PC-3 (cell line): ENCODE measurements around the gene OVCH2. TPM values are rescaled to one million over a fixed set of nuclear protein-coding genes. Genes with fewer than 3 reads are reported as not detected.
"Not testable (repeated sequence)": the region's sequence is repeated elsewhere in the genome, so short reads cannot be mapped to it uniquely, and the experiment has no call there.

Experiments
- ATAC-seq: fragments of 200-7000 bp; cut with Tn5 transposase; 2 replicates; pipeline ENCODE4 v1.9.1; 2020; ENCODE audit warnings: mild to moderate bottlenecking, moderate library complexity
- Bru-seq: library from RNA; stranded (reverse); fragments of 400-500 nt; gene quantifications from one replicate; lab custom pipeline; 2021; lab: Mats Ljungman, UMichigan
- BruChase-seq, 2 experiments: library from RNA; stranded (reverse); fragments of 400-500 nt; gene quantifications; one replicate each; lab custom pipeline; 2021; lab: Mats Ljungman, UMichigan
- BruUV-seq: library from RNA; stranded (reverse); fragments of 400-500 nt; replicated peaks from 2 replicates; lab custom pipeline; 2021; lab: Mats Ljungman, UMichigan
- CTCF ChIA-PET: fragments of 300-600 bp; sonication (Branson Sonifier 250); formaldehyde crosslinking; loops from one replicate; lab custom pipeline; 2022; ENCODE audit warnings: antibody characterized with exemption; lab: Charles Lee
- POLR2A ChIA-PET: fragments of 300-600 bp; sonication (Branson Sonifier 250); formaldehyde crosslinking; loops from one replicate; lab custom pipeline; 2022; ENCODE audit warnings: antibody characterized with exemption; ENCODE audit not compliant: unreplicated experiment; lab: Charles Lee
- DNase-seq: peaks from one replicate; pipeline ENCODE4 v3.0.0-alpha.2; 2015
- H2AFZ ChIP-seq: fragments of 300-600 bp; sonication (generic); 2 replicates; pipeline ENCODE4 v1.6.0; 2016; ENCODE audit warnings: antibody characterized with exemption, low read length
- H3F3A ChIP-seq: fragments of 300-600 bp; sonication (generic); one replicate; pipeline ENCODE4 v1.6.0; 2017; ENCODE audit warnings: antibody characterized with exemption, low read length, control low read depth, mild to moderate bottlenecking; ENCODE audit not compliant: unreplicated experiment
- H3K27ac ChIP-seq: fragments of 300-600 bp; sonication (generic); 2 replicates; pipeline ENCODE4 v1.5.1; 2016; ENCODE audit warnings: mild to moderate bottlenecking, low read length
- H3K27me3 ChIP-seq: fragments of 300-600 bp; sonication (generic); 2 replicates; pipeline ENCODE4 v1.6.1; 2016; ENCODE audit warnings: low read length, mixed read lengths
- H3K36me3 ChIP-seq: fragments of 300-600 bp; sonication (generic); 2 replicates; pipeline ENCODE4 v1.6.1; 2016; ENCODE audit warnings: low read depth, mixed run types, low read length, mixed read lengths
- H3K4me1 ChIP-seq: fragments of 300-600 bp; sonication (generic); 2 replicates; pipeline ENCODE4 v1.5.1; 2016; ENCODE audit warnings: low read length; ENCODE audit not compliant: insufficient read depth
- H3K4me2 ChIP-seq: fragments of 300-600 bp; sonication (generic); 2 replicates; pipeline ENCODE4 v1.6.0; 2016; ENCODE audit warnings: low read length
- H3K4me3 ChIP-seq: fragments of 300-600 bp; sonication (generic); 2 replicates; pipeline ENCODE4 v1.5.1; 2016; ENCODE audit warnings: mild to moderate bottlenecking, low read length, mixed read lengths
- H3K79me2 ChIP-seq: fragments of 300-600 bp; sonication (generic); 2 replicates; pipeline ENCODE4 v1.6.1; 2017; ENCODE audit warnings: low read length, mixed read lengths
- H3K9ac ChIP-seq: fragments of 300-600 bp; sonication (generic); 2 replicates; pipeline ENCODE4 v1.6.0; 2016; ENCODE audit warnings: mild to moderate bottlenecking, low read length
- H3K9me2 ChIP-seq: fragments of 300-600 bp; sonication (generic); replicated peaks from 2 replicates; pipeline ENCODE4 v1.6.1; 2016; ENCODE audit warnings: mixed run types, low read length, mixed read lengths
- H3K9me3 ChIP-seq: fragments of 300-600 bp; sonication (generic); 2 replicates; pipeline ENCODE4 v1.6.1; 2016; ENCODE audit warnings: low read length, mixed read lengths
- H4K20me1 ChIP-seq: fragments of 300-600 bp; sonication (generic); 2 replicates; pipeline ENCODE4 v1.6.1; 2016; ENCODE audit warnings: low read length, mixed read lengths
- EZH2 ChIP-seq: fragments of 300-600 bp; sonication (generic); IDR thresholded peaks from one replicate; pipeline ENCODE4 v1.6.1; 2017; ENCODE audit warnings: antibody characterized with exemption, mild to moderate bottlenecking, low read length; ENCODE audit not compliant: unreplicated experiment
- EZH2phosphoT487 ChIP-seq: fragments of 300-600 bp; sonication (generic); IDR thresholded peaks from 2 replicates; pipeline ENCODE4 v1.6.1; 2018; ENCODE audit warnings: mild to moderate bottlenecking, antibody characterized with exemption, low read length, borderline replicate concordance
- intact Hi-C: fragments of 100-400 bp; cut with micrococcal nuclease; formaldehyde crosslinking; loops from 2 replicates; pipeline ENCODE4 v1.9.0; 2023
- long read RNA-seq: library from polyadenylated mRNA; unstranded; transcript quantifications from one replicate; pipeline ENCODE4 v2.0.0, GENCODE V29; 2021; ENCODE audit not compliant: unreplicated experiment
- total RNA-seq: library from RNA; depleted of rRNA; stranded (reverse); fragments of >200 nt; gene quantifications from 2 replicates; pipeline ENCODE4 v1.2.3, GENCODE V29; 2014; rRNA removed
- TF ChIP-seq, protein P1 (sequence below): fragments of 300-600 bp; sonication (generic); conservative IDR thresholded peaks from 2 replicates; pipeline ENCODE4 v1.5.1; 2017; ENCODE audit warnings: antibody characterized with exemption, low read depth, mild to moderate bottlenecking, low read length

OVCH2 gene, protein sequence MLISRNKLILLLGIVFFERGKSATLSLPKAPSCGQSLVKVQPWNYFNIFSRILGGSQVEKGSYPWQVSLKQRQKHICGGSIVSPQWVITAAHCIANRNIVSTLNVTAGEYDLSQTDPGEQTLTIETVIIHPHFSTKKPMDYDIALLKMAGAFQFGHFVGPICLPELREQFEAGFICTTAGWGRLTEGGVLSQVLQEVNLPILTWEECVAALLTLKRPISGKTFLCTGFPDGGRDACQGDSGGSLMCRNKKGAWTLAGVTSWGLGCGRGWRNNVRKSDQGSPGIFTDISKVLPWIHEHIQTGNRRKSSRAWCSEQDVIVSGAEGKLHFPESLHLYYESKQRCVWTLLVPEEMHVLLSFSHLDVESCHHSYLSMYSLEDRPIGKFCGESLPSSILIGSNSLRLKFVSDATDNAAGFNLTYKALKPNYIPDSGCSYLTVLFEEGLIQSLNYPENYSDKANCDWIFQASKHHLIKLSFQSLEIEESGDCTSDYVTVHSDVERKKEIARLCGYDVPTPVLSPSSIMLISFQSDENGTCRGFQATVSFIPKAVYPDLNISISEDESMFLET
- total RNA-seq (not detected in 2 replicates), Bru-seq, nascent RNA (percentile 24 among the genes with signal in this experiment), BruChase-seq, experiment 1, labeled RNA remaining after a 6-hour chase (percentile 34 among the genes with signal in this experiment), BruChase-seq, experiment 2, labeled RNA remaining after a 2-hour chase (percentile 41 among the genes with signal in this experiment)
- long read RNA-seq, result 0 reads

DNA sequence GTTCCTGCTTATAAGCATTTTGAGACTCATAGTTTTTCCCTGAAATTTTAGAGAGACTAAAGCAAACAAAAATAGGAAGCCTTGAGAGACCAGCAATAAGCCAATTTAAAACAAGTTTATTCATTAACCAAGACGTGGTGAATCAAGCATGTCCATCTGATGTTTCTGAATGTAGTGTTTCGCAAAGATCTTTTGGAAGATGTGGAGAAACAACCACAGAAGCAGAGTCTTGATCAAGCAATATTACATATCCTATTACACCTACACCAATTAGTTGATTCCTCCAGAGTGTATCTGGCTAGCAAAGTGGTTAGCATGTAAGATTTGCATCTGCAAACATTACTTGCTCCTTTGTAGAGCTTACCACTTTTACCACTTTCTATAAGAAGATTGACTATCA is at the start of gene OVCH2:
Gene OVCH2, minus strand, starts transcription at position 101 of the 400 bp plus-strand sequence. Its CDS starts 83 bp downstream, at position 18.
- intact Hi-C loops, result no loop called here
- Histone ChIP-seq H3K36me3 (no peaks in the 10 kb centered on the region), H3K4me3 (no peak within 1 kb of the TSS), H3K9me2 (no peaks in the 10 kb centered on the region), H3K27me3 (peaks cover 58% of the 10 kb centered on the region), H3K9ac (no peak within 1 kb of the TSS), H3K27ac (no peak within 1 kb of the TSS), H3K79me2 (no peaks in the 10 kb centered on the region), H3K4me1 (no peaks in the 10 kb centered on the region), H2AFZ (no peak within 1 kb of the TSS), H3K4me2 (no peak within 1 kb of the TSS), H3K9me3 (no peaks in the 10 kb centered on the region), H4K20me1 (no peaks in the 10 kb centered on the region), H3F3A (no peaks in the 10 kb centered on the region)
- ChIA-PET CTCF (no interaction called here), POLR2A (no interaction called here)
- no TSS peak for BruUV-seq
- DNase-seq (no peak), ATAC-seq (no peak)
- TF ChIP-seq EZH2phosphoT487, result no peak
- TF ChIP-seq, protein P1, sequence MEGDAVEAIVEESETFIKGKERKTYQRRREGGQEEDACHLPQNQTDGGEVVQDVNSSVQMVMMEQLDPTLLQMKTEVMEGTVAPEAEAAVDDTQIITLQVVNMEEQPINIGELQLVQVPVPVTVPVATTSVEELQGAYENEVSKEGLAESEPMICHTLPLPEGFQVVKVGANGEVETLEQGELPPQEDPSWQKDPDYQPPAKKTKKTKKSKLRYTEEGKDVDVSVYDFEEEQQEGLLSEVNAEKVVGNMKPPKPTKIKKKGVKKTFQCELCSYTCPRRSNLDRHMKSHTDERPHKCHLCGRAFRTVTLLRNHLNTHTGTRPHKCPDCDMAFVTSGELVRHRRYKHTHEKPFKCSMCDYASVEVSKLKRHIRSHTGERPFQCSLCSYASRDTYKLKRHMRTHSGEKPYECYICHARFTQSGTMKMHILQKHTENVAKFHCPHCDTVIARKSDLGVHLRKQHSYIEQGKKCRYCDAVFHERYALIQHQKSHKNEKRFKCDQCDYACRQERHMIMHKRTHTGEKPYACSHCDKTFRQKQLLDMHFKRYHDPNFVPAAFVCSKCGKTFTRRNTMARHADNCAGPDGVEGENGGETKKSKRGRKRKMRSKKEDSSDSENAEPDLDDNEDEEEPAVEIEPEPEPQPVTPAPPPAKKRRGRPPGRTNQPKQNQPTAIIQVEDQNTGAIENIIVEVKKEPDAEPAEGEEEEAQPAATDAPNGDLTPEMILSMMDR, result no peak
- TF ChIP-seq EZH2, result no peak

DNA sequence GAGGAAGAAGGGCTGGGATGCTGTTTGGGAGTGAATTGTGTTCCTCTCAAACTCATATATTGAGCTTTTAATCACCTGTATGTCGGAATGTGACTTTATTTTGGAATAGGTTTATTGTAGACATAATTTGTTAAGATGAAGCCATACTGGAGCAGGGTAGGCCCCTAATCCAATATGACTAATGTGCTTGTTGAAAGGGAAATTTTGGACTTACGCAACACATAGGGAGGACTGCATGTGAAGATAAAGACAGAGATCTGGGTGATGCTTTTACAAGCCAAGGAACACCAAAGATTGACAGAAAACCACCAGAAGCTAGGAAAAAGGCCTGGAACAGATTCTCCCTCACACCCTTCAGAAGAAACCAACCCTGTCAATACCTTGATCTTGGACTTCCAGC is 43.2 kb upstream of the OVCH2 start:
- no peak overlapping the region for H3K9ac ChIP-seq
- peaks cover 12% of the 10 kb centered on the region for H3K27me3 ChIP-seq
- no peaks in the 10 kb centered on the region for H3K4me1 ChIP-seq
- H4K20me1 ChIP-seq, result no peaks in the 10 kb centered on the region
- no peaks in the 10 kb centered on the region for H3F3A ChIP-seq
- TF ChIP-seq, protein P1, result no peak
- no peak for TF ChIP-seq EZH2
- no peak for TF ChIP-seq EZH2phosphoT487
- no peak overlapping the region for H3K27ac ChIP-seq
- no peak overlapping the region for H2AFZ ChIP-seq
- BruUV-seq, result no TSS peak
- ATAC-seq, result no peak
- CTCF ChIA-PET, result no interaction called here
- H3K4me2 ChIP-seq, result no peak overlapping the region
- no peaks in the 10 kb centered on the region for H3K36me3 ChIP-seq
- intact Hi-C loops, result no loop called here
- no peaks in the 10 kb centered on the region for H3K9me2 ChIP-seq
- no peak overlapping the region for H3K4me3 ChIP-seq
- no peaks in the 10 kb centered on the region for H3K9me3 ChIP-seq
- POLR2A ChIA-PET, result no interaction called here
- no peaks in the 10 kb centered on the region for H3K79me2 ChIP-seq
- DNase-seq, result no peak

DNA sequence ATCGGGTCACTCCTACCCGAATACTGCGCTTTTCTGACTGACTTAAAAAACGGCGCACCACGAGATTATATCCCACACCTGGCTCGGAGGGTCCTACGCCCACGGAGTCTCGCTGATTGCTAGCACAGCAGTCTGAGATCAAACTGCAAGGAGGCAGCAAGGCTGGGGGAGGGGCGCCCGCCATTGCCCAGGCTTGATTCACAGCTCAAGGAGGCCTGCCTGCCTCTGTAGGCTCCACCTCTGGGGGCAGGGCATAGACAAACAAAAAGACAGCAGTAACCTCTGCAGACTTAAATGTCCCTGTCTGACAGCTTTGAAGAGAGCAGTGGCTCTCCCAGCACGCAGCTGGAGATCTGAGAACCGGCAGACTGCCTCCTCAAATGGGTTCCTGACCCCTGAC is 28.5 kb upstream of the OVCH2 start:
- H3F3A ChIP-seq, BruUV-seq, H4K20me1 ChIP-seq, H2AFZ ChIP-seq, H3K9ac ChIP-seq, intact Hi-C loops, H3K36me3 ChIP-seq, H3K4me1 ChIP-seq, CTCF ChIA-PET, H3K27me3 ChIP-seq, H3K4me2 ChIP-seq, H3K79me2 ChIP-seq, POLR2A ChIA-PET, H3K27ac ChIP-seq, ATAC-seq, H3K4me3 ChIP-seq, DNase-seq, H3K9me2 ChIP-seq, H3K9me3 ChIP-seq: not testable (repeated sequence)
